Endothelial cell of hepatic sinusoid (primary cell): ENCODE data around the gene HYLS1.

ENCODE experiments used
- in situ Hi-C: cut with HindIII; loops from 2 replicates; pipeline ENCODE4 v1.10.0; 2017; ENCODE audit warnings: low sequenced_read_pairs

The HYLS1 gene

DNA sequence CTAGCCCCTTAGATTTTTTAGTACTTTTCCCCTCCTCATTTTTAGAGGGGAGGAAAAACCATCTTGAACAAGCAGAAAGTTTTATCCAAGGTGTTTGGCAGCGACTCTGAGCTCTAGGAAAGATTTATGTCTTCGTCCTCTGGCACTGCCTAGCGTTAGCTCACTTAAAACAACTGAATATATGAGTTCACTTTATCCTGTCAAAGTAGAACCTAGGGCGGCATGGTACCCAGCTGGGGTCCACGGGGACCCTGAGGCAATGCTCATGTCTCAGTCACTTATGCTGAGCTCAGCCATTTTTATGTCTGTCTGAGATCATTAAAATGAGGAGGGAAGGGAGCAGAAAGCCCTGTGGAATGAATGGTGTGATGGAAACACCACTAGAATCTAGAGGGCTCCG lies 44.2 kb downstream of the HYLS1 start:
- in situ Hi-C loops: no loop called here

- in situ Hi-C loops: no loop called here
These were observed 44.8 kb downstream of the HYLS1 start for GRCh38 chr11:125932301-125932700.

- in situ Hi-C loops: no loop called here
These were observed 45.8 kb downstream of the HYLS1 start for GRCh38 chr11:125933030-125933813.

- in situ Hi-C loops: no loop called here
These were observed 47.0 kb downstream of the HYLS1 start for GRCh38 chr11:125934473-125934872.

DNA sequence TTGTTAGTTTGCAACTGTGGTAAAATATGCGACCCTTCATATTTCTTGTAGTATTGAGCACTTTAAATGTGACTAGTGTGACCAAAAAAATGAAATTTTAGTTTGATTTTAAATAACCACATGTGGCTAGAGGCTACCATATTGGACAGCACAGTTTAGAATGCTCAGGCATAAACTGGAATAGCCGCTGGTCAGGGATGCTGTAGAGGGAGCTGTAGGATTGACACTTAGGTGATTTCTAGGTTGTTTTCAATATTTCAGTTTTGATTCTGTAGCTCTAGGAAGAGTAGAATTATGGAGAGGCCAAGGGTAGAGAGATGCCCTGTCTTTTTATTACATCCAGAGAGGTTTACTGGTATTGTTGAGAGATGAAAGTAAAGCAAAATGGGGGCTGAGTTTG lies 47.6 kb downstream of the HYLS1 start:
- in situ Hi-C loops: loop anchor here (5.0 kb wide), 1 partner anchor 252 kb away; no protein-coding TSS in a partner anchor

GRCh38 chr11:125935618-125936199 lies 48.2 kb downstream of the HYLS1 start:
- in situ Hi-C loops: loop anchor here (5.0 kb wide), 1 partner anchor 252 kb away; no protein-coding TSS in a partner anchor

- in situ Hi-C loops: loop anchor here (5.0 kb wide), 1 partner anchor 249 kb away; no protein-coding TSS in a partner anchor
These were observed 51.0 kb downstream of the HYLS1 start for GRCh38 chr11:125938418-125938817.

GRCh38 chr11:125939081-125939521 lies 51.6 kb downstream of the HYLS1 start:
- in situ Hi-C loops: loop anchor here (5.0 kb wide), 1 partner anchor 248 kb away; no protein-coding TSS in a partner anchor

DNA sequence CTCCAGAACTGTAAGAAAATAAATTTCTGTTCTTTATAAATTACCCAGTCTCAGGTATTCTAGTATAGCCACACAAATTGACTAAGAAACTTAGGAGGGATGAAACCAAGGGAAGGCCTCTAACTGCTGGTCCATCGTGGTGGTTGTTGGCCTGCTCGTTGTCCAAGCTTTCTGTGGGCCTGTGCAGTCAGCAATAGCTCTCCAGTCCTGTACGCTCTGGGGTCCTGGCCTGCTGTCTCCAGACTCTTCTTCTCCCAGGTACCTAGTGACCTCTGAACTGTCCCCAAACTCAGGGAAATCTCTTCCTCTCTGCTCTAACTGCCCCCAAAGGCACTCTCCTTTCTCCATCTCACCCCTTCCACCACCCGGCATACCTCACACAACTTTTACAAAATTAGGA lies 52.7 kb downstream of the HYLS1 start:
- in situ Hi-C loops: no loop called here

DNA sequence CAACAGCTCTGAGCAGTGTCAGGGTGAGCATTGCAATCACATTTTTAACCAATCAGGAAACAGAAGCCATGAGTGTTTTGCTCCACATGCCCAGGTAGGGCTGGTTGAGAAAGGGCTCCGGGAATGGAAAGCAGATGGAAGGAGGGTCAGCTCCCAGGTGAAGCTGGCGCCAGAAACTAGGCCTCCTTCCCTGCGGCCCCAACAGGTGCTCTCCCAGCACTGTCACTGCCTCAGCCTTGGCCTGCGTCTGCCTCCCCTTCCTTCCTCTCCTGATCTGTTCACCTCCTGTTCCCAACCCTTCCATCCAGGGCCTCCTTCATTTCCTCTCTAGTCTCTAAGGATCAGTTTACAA lies 53.8 kb downstream of the HYLS1 start:
- in situ Hi-C loops: no loop called here

- in situ Hi-C loops: no loop called here
These were observed 54.4 kb downstream of the HYLS1 start for GRCh38 chr11:125941619-125942611.

GRCh38 chr11:125942771-125943428 lies 55.4 kb downstream of the HYLS1 start:
- in situ Hi-C loops: no loop called here

GRCh38 chr11:125943661-125944349 lies 56.3 kb downstream of the HYLS1 start:
- in situ Hi-C loops: no loop called here

- in situ Hi-C loops: no loop called here
These were observed 57.0 kb downstream of the HYLS1 start for GRCh38 chr11:125944350-125945010.

DNA sequence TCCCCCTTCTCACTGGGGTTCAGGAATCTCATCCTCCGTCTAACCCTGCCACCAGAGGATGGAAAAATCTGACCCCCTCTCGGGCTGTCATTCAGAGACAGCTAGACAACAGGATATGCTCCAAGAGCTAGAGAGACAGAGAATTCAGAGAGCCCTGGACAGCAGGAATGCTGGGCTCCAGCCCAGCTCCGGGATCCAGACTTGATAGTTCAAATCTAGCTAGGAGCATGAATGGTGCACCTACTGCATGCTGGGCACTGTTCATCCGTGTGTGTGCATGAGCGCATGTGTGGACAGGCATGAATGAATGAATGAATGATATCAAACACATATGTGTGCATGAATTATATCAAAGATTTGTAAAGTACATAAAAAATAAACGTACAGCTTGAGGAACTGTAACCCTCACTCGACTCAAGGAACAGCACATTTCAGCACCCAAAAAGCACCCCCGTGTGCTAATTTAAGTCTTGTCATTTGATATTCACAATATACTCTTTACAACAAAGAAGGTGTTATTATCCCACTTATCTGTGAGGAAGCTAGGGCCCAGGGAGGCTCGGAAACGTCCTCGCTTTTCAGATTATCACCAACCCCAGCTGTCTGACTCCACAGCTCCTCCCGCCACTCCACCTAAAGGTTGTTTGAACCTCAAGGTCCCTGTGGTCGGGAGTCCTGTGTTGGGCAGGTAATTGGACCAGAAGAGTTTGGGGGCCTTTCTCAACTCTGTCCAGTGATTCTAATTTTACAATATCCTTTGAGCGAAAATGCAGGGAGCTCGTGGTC lies 57.7 kb downstream of the HYLS1 start:
- in situ Hi-C loops: no loop called here

DNA sequence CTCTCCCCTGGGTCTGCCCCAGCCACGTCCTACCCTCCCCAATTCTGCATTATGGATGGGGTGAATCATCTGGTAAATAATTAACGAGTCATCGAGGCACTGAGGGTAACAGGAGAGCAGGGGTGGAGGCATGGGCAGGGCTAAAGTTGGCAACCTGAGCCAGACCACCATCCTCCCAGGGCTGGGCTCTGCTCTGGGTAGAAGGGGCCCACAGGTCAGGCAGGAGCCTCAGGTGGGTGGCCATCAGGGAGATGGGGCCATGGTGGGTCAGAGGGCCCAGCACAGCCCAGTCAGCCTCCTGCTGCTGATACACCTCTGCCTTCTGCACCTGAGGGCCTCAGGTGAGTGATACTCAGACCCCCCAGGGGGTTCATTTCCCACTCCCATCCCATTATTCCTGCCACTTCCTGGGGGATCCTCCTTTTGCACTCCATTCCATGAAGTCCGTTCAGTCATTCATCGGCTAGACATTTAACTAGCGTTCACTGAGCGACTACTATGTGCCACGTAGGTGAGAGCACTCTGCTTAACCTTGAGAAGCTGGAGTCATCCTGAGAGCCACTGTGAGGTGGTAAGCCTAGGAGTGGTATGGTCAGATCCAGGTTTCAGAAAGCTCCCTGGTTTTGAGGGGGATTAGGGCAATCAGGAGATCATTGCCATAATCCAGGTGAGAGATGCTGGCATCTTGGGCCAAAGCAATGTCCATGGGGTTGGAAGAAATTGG lies 58.5 kb downstream of the HYLS1 start, which contains the start of gene VSIG10L2:
VSIG10L2 (plus strand) TSS at position 248 of the 724 bp plus-strand sequence; CDS start at position 260, 12 bp downstream.
- in situ Hi-C loops: no loop called here

- in situ Hi-C loops: no loop called here
These were observed 59.4 kb downstream of the HYLS1 start for GRCh38 chr11:125946712-125947418.
